ENCODE measurements around the gene ADAMTS14.
A peak's percentile ranks its signal among the peaks of the same experiment; 100 is the strongest.
"Not testable (repeated sequence)": the region's sequence is repeated elsewhere in the genome, so short reads cannot be mapped to it uniquely, and the experiment has no call there.

The ADAMTS14 gene, protein sequence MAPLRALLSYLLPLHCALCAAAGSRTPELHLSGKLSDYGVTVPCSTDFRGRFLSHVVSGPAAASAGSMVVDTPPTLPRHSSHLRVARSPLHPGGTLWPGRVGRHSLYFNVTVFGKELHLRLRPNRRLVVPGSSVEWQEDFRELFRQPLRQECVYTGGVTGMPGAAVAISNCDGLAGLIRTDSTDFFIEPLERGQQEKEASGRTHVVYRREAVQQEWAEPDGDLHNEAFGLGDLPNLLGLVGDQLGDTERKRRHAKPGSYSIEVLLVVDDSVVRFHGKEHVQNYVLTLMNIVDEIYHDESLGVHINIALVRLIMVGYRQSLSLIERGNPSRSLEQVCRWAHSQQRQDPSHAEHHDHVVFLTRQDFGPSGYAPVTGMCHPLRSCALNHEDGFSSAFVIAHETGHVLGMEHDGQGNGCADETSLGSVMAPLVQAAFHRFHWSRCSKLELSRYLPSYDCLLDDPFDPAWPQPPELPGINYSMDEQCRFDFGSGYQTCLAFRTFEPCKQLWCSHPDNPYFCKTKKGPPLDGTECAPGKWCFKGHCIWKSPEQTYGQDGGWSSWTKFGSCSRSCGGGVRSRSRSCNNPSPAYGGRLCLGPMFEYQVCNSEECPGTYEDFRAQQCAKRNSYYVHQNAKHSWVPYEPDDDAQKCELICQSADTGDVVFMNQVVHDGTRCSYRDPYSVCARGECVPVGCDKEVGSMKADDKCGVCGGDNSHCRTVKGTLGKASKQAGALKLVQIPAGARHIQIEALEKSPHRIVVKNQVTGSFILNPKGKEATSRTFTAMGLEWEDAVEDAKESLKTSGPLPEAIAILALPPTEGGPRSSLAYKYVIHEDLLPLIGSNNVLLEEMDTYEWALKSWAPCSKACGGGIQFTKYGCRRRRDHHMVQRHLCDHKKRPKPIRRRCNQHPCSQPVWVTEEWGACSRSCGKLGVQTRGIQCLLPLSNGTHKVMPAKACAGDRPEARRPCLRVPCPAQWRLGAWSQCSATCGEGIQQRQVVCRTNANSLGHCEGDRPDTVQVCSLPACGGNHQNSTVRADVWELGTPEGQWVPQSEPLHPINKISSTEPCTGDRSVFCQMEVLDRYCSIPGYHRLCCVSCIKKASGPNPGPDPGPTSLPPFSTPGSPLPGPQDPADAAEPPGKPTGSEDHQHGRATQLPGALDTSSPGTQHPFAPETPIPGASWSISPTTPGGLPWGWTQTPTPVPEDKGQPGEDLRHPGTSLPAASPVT

DNA sequence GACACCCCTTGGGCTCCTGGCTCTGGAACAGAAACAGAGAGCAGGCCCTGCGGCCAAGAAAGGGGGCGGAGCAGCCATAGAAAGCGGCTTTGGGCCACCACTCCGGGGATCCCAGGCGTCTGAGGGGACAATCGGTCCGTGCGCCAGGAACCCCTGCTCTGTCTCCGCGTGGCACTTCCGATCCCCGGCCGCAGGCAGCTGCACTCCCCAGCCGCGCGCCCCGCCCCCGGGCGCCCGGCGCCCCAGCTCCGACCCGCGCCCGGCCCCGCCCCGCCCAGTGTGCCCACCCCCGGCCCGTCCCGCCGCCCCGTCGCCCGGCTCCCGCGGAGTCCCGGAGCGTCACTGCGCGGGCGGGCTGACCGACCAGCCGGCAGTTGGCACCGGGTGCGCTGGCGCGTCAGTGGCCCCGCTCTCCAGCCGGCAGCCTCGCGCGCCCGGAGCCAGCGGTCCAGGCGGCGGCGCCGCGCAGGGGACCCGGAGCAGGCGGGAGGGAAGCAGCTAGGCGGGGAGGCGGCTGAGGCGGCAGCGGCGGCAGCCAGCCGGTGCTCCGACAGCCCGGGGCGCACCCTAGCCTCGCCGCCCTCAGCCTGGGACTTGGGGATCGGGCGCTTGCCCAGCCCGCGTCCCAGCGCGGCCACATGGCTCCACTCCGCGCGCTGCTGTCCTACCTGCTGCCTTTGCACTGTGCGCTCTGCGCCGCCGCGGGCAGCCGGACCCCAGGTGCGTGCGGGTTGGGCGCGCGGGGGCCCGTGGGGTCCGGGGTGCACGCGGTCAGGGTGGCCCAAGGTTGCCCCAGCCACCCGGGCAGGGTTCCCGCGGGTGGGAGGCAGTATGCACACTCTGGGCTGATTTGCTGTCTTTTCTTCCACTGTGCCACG lies at the start of gene ADAMTS14:
ADAMTS14 (plus strand) TSS at position 342 of the 878 bp plus-strand sequence; CDS start at position 639, 297 bp downstream.
- no peak for DNase-seq (ENCODE audit: low read depth in 2 of 2)

DNA sequence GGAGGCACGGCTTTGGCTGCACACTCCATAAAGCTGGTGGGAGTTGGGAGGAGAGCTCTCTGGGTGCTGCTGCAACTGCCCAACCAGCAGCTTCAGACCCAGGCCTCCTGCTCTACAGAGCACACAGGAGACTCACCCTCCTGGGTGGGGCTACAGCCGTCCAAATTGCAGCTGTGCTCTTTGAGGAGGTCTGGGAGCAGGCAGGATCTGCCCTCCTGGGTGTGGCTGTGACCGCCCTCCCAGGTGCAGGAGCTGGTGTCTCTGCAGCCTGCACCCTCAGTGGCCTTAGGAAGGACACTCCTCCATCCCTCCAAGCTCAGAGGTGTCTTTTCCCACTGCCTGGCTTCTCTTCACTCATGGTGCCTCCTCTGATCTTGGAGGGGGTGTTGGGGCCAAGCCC lies 49.8 kb upstream of the ADAMTS14 start:
- DNase-seq (ENCODE audit: low read depth in 2 of 2) = no peak

DNA sequence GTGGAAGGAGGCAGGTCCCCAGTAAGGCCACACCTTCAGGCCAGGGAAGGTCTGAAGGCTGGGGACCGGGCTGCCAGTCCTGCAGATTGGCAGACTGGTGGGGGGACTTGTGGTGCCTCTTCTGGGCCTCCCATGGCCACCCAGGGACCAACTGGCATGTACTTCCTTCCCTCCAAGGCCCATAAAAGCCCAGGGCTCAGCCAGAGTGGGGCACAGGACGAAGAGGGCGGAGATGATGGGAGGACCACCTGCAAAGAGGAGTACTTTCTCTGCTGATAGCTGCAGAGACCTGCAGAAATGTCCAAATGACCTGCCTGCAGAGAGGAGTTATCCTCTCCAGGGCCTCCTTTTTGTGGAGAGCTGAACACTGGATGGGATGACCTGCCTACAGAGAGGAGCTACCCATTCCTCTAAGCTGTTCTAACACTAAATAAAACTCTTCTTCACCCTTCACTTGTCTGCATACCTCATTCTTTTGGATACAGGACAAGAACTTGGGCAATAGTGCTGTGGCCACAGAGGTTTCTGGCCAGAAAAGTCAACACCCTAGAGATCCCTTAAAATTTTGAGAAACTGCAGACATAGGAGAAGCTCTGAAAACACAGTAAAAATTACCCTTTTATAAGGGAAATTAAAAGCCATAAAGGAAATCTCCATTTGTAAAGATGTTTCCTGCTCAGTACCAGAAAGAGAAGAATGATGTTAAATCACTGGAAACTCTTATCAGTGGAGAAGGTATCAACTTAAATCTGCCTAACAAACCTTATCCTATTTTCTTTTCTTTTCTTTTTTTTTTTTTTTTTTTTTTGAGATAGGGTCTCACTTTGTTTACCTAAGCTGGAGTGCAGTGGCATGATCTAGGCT lies 49.1 kb upstream of the ADAMTS14 start:
- DNase-seq (ENCODE audit: low read depth in 2 of 2) = no peak

DNA sequence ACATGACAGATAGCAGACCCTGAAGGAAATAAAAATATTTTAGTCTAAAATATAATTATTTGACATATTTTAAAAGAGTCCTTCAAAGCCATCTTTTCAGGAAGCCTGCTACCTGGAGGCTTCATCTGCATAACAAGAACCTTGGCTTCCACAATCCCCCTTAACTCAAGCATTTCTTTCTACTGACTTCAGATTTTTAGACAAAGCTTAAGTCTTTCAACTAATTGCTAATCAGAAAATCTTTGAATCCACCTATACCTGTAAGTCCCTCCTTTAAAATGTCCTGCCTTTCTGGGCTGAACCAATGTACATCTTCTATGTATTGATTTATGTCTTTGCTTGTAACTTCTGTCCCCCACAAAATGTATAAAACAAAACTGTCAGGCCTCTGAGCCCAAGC lies 46.2 kb upstream of the ADAMTS14 start:
- DNase-seq (ENCODE audit: low read depth in 2 of 2) = no peak

DNA sequence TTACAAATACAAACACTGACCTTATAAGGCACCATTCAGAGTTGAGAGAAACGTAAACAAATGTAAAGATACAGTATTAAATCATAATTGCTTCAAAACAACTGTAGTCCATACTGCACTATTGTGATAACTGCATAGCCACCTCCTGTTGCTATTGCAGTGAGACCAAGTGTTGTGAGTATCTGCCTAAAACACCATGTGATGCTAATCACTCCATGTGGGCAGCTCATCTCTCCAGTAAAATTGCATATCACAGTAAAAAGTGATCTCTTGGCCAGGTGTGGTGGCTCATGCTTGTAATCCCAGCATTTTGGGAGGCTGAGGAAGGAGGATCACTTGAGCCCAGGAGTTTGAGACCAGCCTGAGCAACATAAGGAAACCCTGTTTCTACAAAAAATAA lies 43.0 kb upstream of the ADAMTS14 start:
- DNase-seq (ENCODE audit: low read depth in 2 of 2) = no peak

DNA sequence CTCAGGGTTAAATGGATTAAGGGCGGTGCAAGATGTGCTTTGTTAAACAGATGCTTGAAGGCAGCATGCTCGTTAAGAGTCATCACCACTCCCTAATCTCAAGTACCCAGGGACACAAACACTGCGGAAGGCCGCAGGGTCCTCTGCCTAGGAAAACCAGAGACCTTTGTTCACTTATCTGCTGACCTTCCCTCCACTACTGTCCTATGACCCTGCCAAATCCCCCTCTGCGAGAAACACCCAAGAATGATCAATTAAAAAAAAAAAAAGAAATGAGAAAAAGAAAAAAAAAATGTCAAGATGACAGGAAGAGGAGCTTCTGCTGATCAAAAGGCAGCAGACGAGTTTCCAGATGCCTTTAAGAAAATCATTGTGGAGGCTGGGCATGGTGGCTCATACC lies 40.6 kb upstream of the ADAMTS14 start:
- not testable (repeated sequence) for DNase-seq (ENCODE audit: low read depth in 2 of 2)

DNA sequence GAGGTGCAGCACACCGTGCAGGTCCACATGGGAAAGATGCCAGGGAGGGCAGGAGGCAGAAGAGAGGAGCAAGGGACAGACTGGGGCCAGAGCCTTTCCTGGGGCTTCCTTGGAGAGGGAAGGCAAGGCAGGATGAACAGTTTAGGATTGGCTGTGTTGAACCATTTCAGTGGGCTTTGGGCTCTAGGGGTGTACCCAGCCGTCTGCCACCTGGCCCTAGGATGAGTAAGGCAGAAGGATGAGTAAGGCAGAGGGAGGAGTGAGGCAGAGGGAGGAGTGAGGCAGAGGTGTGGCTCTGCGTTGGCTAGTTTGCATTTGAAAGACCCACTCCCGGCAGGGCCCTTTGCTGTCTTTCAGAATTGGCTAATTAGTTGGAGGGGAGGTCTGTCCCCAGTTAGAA lies 38.3 kb upstream of the ADAMTS14 start:
- DNase-seq (ENCODE audit: low read depth in 2 of 2) = no peak

DNA sequence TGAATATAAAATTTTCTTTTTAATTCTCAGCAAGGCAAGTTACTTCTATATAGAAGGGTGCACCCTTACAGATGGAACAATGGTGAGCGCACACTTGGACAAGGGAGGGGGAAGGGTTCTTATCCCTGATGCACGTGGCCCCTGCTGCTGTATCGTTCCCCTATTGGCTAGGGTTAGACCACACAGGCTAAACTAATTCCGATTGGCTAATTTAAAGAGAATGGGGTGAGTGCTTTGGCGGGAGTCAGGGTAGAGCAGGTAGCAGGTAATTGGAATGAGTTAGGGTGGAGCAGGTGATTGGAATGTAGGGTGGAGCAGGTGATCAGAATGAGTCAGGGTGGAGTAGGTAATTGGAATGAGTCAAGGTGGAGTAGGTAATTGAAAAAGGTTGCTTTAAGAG lies 37.8 kb upstream of the ADAMTS14 start:
- not testable (repeated sequence) for DNase-seq (ENCODE audit: low read depth in 2 of 2)

DNA sequence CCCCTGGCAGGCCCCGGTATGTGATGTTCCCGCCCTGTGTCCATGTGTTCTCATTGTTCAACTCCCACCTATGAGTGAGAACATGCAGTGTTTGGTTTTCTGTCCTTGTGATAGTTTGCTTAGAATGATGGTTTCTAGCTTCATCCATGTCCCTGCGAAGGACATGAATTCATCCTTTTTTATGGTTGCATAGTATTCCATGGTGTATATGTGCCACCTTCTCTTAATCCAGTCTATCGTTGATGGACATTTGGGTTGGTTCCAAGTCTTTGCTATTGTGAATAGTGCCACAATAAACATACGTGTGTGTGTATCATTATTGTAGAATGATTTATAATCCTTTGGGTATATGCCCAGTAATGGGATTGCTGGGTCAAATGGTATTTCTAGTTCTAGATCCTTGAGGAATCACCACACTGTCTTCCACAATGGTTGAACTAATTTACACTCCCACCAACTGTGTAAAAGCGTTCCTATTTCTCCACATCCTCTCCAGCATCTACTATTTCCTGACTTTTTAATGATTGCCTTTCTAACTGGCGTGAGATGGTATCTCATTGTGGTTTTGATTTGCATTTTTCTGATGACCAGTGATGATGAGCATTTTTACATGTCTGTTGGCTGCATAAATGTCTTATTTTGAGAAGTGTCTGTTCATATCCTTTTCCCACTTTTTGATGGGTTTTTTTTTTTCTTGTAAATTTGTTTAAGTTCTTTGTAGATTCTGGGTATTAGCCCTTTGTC lies 32.5 kb upstream of the ADAMTS14 start:
- not testable (repeated sequence) for DNase-seq (ENCODE audit: low read depth in 2 of 2)

DNA sequence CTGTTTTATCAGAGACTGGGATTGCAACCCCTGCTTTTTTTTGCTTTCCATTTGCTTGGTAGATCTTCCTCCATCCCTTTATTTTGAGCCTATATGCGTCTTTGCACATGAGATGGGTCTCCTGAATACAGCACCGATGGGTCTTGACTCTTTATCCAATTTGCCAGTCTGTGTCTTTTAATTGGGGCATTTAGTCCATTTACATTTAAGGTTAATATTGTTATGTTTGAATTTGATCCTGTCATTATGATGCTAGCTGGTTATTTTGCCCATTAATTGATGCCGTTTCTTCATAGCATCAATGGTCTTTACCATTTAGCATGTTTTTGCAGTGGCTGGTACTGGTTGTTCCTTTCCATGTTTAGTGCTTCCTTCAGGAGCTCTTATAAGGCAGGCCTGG lies 29.0 kb upstream of the ADAMTS14 start:
- DNase-seq (ENCODE audit: low read depth in 2 of 2) = not testable (repeated sequence)

DNA sequence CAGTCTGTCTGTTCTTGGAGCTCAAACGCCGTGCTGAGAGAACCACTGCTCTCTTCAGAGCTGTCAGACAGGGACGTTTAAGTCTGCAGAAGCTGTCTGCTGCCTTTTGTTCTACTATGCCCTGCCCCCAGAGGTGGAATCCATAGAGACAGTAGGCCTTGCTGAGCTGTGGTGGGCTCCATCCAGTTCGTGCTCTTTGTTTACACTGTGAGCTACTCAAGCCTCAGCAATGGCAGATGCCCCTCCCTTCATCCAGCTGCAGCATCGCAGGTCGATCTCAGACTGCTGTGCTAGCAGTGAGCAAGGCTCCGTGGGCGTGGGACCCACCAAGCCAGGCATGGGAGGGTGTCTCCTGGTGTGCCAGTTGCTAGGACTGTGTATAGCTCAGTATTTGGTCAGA lies 27.3 kb upstream of the ADAMTS14 start:
- DNase-seq (ENCODE audit: low read depth in 2 of 2) = not testable (repeated sequence)

DNA sequence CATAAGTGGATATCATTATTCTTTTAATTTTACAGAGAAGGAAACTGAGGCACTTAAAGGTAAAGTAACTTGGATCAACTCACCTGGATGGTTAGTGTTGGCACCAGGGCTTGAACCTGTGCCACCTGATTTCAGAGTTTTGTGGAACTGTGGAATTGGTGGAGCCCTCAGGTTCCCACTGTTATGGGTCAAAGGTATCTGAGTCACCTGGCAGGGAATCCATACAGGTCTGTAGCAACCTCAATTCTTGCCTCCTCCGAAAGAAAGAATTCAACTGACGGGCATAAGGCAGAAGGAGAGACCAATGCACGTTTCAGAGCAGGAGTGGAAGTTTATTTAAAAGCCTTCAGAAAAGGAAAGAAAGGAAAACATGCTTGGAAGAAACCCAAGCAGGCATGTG lies 25.2 kb upstream of the ADAMTS14 start:
- DNase-seq (ENCODE audit: low read depth in 2 of 2) = no peak

DNA sequence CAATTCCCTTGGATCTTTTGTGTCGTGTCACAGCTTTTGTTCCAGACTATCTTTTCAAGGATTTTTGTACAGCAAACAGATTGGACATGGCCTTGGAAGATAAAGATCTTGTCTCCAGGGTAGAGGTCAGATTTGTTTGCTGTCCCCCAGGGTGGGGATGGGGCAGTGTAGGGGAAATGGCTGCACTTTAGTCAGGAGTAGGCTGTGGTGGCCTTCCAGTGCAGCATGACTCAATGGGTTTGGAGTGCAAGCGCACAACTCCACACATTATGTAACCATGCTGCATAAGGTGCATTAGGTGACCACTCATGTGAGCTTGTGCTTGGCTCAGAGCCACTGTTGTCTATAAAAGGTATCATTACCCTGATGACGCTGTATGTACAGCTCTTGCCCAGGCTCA lies 23.9 kb upstream of the ADAMTS14 start:
- DNase-seq (ENCODE audit: low read depth in 2 of 2) = no peak

DNA sequence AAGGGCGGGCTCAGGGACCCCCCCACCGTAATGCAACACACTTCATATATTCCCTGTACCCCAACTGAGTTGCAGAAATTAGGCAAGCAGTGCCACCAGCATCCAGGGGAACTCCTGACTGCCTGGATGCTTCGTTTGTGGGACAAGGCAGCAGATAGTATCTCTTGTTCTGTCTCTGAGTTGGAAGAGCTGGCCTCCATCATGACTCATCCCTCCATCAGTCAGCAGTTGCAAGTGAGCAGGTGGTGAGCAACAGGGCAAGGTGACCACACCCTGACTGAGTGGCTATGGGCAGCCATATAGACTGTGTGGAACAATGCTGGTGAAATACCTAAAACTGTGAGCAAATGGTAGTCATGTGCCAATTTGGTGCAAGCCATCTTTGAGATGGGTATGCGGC lies 22.8 kb upstream of the ADAMTS14 start:
- no peak for DNase-seq (ENCODE audit: low read depth in 2 of 2)

DNA sequence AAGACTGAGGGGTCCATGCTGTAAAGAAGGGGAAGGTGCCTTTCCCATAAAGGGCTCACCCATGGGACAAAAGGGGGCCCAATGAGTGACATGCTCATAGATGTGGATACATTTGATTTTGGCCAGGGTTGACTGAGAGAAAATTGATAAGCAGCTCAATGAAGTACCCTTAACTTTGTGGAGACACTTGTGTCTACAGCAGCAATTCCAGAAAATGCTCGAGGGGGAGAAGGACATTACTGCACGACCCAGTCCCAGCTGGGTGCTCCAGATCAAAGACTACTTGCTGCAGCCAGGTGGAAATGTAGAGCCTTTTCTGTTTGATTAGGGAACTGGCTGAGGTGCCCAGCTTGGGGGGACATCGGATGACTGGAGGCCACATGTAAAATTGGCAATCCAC lies 22.2 kb upstream of the ADAMTS14 start:
- DNase-seq (ENCODE audit: low read depth in 2 of 2) = no peak

DNA sequence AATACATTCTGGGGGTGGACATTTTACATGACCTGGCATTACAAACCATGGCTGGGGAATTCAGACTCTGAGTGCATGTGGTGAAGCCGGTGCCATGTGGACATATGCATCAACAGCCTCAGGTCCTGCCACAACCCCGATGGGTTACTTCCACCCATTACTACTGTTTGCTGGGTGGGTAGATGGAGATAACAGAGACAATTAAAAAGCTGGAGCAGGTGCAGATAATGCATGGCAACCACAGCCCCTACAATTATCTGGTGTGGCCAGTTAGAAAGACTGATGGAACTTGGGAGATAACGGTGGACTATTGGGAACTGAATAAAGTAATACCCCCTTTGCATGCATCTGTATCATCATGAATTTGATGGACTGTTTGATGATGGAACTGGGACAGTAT lies 21.6 kb upstream of the ADAMTS14 start:
- DNase-seq (ENCODE audit: low read depth in 2 of 2) = no peak

DNA sequence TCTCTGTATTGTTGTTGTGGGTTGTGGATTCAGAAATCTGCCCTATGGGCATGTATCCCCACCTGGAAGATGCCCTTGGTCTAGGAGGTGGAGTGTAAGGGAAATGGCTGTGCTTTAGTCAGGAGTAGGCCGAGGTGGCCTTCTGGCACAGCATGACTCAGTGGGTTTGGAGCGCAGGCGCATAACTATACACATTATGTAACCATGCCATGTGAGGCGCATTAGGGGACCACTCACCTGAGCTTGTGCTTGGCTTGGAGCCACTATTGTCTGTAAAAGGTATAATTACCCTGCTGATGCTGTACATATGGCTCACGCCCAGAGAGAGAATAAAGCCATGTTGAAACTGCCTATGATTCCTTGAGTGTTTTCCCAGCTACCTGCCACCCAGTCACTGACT lies 20.6 kb upstream of the ADAMTS14 start:
- DNase-seq (ENCODE audit: low read depth in 2 of 2) = no peak

DNA sequence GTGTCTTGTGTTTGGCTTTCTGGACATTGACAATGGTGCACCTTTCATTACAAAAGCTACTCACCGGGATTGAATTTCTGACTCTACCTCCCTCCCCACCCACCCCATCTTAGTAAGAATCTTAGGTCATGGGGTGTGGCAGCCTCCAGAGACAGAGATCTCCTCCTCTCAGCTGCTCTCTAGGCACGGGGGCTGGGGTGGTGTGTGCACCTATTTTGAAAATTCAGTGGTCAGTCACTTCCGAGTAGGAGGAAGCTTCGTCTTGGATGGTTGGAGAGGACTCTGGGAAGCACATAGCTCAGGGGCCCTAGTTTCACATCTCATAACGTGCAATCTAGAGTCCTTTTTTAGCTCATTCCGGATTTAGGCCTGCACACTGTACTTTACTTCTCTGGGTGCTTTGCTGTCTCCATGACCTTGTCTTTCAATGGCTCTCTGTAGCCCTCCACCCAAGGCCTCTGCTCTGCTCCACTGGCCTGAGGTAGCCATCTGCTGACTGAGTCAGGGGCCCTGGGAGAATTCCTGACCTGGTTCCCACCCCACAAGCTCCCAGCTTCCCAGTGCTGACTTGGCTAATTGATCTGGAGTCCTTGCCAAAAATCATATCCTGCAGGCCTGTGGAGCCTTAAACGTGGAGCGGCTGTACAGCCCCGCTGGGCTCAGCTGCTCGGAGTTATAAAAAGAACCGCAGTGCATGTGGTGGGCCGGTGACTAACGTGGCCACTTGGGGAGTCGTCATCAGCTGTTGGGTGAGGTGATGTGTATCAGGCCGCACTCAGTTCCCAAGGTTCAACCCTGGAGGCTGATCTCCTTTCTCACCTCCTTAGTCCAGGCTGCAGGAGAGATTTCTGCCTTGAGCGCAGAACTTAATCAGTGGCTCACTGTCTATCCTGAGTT lies 19.3 kb upstream of the ADAMTS14 start:
- DNase-seq (ENCODE audit: low read depth in 2 of 2) = peak; percentile 93 to 94

Data from fibroblast of skin of left quadriceps (primary cell).